Gastroesophageal sphincter (tissue), 3 donors: ENCODE results near the gene HSPB7.

Experiments
- EP300 ChIP-seq: sonication (generic); formaldehyde crosslinking; IDR thresholded peaks from one replicate; pipeline ENCODE4 v1.6.1; 2017; ENCODE audit warnings: antibody characterized with exemption, mild to moderate bottlenecking
- POLR2AphosphoS5 ChIP-seq: sonication (generic); formaldehyde crosslinking; IDR thresholded peaks from one replicate; pipeline ENCODE4 v1.6.1; 2017; ENCODE audit warnings: antibody characterized with exemption
- TF ChIP-seq, protein P1 (sequence below), 4 experiments: fragments of 200-600 bp in 2 of 4; fragments of 450-650 bp in 2 of 4; sonication (generic) in 1 of 4; IDR thresholded peaks; one replicate each; pipeline ENCODE4 v1.5.1; 2017 to 2019; ENCODE audit warnings: antibody characterized with exemption in 4 of 4, mild to moderate bottlenecking in 2 of 4, moderate library complexity in 2 of 4

GRCh38 chr1:16067127-16067768 lies 49.4 kb upstream of the HSPB7 start:
- TF ChIP-seq, protein P1, sequence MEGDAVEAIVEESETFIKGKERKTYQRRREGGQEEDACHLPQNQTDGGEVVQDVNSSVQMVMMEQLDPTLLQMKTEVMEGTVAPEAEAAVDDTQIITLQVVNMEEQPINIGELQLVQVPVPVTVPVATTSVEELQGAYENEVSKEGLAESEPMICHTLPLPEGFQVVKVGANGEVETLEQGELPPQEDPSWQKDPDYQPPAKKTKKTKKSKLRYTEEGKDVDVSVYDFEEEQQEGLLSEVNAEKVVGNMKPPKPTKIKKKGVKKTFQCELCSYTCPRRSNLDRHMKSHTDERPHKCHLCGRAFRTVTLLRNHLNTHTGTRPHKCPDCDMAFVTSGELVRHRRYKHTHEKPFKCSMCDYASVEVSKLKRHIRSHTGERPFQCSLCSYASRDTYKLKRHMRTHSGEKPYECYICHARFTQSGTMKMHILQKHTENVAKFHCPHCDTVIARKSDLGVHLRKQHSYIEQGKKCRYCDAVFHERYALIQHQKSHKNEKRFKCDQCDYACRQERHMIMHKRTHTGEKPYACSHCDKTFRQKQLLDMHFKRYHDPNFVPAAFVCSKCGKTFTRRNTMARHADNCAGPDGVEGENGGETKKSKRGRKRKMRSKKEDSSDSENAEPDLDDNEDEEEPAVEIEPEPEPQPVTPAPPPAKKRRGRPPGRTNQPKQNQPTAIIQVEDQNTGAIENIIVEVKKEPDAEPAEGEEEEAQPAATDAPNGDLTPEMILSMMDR (IDR thresholded peaks at IDR 0.05): no peak
- TF ChIP-seq EP300 (no peak), POLR2AphosphoS5 (no peak)
